Activated CD8-positive, alpha-beta memory T cell treated with anti-CD3 and anti-CD28 coated beads for 1 hour (primary cell): ENCODE data around the gene NEURL1B.
A peak's percentile ranks its signal among the peaks of the same experiment; 100 is the strongest.
"Not testable (repeated sequence)": the region's sequence is repeated elsewhere in the genome, so short reads cannot be mapped to it uniquely, and the experiment has no call there.

ENCODE experiments used
- DNase-seq, 2 donors: peaks; one replicate each; pipeline ENCODE4 v3.0.0-alpha.2; 2020; ENCODE audit warnings: low read depth in 1 of 2; ENCODE audit errors: extremely low read depth in 1 of 2

The NEURL1B gene

DNA sequence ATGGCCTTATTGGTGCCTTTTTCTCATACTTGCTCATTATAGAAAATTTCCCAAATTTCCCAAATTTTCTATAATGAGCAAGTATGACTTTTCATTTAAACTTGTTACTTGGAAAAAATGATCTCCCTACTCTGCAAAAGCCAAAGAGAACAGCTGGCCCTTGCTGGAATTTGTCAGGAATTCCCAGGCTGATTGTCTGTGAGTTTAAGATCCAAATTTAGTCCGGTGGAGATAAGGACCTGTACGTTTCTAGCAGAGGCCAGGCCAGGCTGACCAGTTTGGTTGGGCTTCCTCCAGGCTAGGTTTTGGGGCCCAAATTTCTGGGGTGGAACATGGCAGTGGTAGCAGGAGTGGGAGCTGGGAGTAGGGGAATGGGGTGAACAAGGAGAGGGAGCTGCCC lies 51.9 kb downstream of the NEURL1B start:
- no peak for DNase-seq

DNA sequence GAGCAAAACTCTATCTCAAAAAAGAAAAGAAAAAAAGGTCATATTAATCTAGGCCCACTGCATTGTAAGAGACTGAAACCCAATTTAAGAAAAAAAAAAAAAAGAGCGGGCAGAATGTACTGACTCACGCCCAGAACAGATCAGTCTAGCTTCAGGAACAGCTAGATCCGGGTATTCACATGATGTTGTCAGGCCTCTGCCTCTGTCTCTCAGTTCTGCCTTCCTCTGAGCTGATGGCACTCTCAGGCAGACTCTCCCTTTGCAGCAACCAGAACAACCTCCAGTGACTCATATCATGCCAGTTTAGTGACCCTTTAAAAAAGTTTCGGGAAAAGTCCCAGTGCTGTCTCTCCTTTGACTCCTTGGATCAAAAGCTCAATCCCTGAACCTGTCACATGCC lies 53.0 kb downstream of the NEURL1B start:
- DNase-seq, result no peak

DNA sequence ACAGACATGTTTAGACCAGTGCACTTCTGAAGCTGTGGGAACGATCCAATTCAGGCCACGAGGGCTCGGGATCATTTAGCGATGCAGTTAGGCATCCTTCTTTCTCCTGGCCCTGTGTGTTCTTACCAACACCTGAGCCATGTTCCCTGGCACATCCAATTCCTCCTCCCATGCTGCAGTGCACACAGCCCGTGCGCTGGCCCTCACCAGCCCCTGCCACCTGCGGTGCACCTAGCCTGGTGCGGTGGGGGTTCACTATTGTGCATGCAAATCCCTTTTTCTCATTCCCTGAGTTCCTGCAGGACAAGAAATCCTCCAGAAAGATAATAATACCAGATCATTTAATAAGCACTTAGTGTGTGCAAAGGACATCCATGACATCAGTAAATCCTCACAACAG lies 53.5 kb downstream of the NEURL1B start:
- no peak for DNase-seq

DNA sequence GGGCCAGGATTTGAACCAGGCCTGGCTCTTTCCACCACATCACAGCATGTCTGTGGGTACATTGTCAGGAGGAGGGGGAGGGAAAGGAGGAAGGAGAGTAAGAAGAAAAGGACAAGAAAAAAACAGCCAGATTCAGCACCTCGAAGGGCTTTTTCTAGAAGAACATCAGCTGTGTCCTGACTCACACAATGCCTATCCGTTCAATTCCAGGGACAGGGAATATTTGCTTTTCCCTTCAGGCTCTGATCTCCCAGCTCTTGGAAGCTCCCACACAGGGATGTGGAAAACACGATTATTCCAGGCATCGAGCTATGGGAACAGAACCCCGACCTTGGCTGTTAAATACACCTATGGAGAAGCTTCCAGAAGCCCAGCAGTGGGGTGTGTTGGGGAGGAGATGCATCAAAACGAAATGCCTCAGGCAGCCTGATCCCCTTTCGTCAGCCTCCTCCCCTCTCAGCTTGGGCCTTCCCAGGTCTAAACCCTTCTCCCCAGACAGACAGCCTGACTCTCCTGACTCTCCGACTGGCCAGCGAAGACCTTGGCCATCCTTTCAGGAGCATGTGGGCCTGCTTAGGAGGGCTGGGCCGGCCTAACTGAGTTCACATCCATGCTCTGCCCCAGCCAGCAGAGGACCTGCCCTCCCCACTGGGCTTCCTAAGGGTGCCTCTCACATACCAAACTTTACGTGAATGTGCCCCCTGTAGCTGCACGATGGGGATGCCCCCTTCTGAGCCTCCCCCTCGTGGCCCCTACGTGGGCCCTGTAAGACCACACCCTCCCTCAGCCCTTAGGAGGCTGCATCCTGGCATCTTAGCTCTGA lies 54.4 kb downstream of the NEURL1B start:
- DNase-seq, result no peak

DNA sequence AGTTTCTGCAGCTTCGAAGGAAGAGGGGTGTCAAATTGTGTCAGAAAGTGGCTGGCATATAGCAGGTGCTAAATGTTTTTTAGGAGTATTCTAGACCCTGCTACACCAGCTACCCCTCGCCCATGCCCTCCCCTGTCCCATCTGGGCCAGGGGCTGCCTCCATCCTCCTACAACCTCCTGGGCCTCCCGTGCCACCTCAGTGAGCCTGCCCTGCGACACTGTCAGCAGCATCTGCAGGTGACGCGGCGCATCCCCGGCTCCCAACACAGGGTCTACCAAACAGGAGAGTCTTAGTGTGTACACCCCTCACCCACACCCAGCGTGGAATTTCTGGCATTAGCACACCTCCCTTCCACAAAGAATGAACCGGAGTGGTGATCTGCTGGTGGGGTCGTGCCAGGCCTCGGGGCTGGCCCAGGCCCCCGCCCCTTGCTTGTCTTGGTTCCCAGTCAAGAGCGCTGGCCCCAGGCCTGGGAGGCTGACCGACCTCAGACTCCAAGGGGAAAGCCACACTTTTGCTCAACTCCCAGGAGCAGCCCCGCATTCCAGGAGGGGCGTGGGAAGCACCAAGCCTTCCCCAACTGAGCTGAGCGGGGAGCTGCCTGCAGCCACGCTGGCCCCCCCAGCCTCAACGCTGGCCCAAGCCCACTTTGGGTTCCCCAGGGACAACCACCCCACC lies 55.2 kb downstream of the NEURL1B start:
- no peak for DNase-seq

DNA sequence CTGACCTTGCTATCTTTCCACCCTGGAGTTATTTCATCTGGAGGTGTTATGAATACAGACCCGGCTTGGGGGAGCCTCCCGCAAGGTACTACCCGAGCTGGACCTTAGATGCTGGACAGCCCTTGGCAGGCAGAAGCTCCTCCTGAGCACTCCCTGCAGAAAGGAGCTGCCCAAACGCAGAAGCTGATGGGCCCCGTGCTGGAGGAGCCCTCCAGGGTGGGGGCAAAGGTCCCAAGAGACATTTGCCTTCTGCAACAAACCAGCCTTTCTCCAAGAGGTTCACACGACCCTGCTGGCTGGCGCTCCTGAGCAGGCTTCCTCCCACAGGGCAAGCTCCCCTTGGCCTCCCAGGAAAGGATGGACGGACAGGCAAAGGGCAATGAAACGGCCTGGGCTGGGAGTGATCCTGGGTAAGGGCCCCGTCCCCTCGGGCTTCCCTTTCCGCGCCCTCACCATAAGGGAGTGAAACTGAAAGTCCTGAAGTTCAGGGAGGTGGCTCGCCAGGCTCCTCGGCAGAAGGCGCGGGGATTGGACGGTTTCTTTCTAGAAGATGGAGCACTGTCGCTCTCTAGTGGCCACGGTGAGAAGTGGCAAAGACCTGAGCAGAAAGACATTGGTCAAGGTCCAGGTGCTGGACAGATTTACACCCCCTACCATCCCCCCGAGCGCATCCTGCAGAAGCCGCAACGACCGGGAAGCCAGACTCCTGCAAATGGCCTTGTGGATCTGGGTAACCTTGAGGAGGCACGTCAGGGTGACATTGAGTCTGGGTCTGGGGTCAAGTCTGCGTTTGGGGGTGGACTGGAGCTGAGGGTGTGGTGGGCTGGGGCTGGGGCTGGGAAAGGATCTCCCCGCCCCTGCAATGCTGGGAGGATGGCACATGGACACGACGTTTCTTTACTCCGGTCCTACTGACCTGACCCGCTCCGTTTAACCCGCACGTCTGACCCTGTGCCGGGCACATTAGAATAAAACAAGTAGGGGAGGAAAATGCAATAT lies 56.4 kb downstream of the NEURL1B start:
- peak; percentile 65 to 66 for DNase-seq

DNA sequence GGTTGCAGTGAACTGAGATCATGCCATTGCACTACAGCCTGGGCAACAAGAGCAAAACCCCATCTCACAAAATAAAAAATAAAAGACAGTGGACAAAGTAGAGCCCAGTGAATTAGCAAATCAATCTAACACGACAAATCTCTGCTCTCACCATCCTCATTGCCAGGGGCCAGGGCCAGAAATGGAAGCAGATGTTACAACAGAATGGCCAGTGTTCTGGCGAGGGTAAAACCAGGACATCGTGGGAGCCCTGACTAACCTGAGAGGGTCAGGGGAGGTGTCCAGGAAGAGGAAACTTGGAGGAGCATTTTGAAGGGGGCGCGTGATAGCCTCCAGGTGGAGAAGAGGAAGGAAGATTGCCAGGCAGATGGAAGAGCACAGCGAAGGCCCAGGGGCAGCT lies 58.4 kb downstream of the NEURL1B start:
- no peak for DNase-seq

DNA sequence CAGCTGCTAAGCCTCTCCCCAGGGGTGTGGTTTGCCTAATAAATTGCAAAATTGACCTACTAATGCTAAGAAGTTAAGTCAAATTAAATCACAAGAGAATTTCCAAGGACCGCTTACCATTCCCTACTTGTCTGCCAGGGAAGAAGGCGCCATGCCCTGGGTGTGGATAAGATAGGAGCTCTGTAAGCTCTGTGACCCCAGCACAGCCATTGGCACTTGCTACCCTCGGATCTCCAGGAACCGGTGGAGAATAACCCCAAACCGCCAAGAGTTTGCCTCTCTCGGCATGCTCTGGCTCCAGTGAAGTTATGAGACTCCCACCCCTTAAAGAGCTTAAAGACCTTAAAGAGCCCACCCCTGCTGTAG lies 58.9 kb downstream of the NEURL1B start:
- no peak for DNase-seq

DNA sequence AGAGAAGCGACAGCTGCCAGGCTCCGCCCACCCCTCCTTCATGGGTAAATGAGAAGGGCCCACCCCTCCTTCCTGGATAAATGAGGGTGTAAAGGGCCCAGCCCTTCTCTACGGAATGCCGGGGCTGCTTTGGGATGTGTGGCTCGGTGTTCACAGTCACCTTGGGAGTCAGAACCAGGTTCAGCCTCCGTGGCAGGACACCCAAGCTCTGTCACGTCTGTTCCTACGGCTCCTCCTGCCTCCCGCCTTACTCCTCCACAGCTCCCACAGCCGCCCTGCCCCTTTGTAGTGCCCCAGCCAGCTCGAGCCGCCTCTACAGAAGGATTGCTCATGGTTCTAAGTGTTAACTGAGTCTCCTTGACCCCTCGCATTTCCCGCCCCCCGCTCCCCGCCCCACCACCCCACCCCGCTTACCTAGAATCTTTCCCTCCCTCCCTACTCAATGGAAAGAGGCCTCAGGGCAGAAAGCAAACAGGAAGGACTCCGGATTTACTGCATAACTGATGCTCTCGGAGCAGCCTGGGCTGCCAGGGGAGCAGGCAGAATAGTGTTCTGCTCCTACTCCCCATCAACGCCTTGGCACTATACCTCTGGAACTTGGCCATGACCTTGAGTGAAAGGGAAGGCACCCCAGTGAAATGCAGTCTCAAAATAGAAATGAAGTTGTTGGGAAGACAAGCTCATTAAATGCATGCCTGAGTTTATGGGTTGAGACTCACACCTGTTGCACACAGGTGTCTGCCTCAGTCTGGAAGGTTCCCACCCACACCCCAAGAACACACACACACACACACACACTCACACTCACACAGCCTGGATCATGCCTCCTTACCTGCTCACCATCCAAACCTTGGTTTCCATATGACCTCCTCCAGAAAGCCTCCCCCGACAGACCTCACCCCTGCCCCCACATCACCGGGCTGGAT lies 59.6 kb downstream of the NEURL1B start:
- DNase-seq, result no peak

DNA sequence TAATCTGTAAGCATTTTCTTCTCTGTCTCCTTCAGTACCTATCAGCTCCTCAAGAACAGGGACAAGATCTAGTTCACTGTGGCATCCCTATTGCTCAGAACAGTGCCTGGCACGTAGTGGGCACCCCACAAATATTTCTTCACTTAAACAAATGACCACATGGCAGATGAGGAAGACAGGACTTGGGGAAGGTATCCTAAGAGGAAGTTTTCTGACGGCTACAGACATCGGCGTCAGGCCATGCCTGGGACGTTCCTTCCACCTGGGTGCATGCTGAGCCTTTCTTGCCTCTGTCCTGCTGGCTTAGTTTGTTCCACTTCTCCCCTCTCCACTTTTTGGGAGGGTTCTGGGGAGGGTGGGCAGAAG lies 60.2 kb downstream of the NEURL1B start:
- no peak for DNase-seq

DNA sequence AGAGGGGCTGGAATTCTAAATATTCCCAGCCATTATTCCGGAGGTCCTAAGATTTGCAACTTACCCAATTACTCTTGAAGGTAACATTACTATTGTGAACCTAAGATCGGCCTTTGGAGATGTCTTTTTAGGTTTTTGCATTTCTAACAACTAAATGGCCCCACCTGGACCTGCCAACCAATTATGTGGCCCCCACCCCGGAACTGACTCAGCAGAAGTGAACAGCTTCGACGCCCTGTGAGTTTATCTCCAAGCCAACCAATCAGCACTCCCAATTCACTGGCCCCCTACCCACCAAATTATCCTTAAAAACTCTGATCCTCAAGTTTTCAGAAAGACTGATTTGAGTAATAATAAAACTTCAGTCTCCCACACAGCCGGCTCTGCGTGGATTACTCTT lies 62.9 kb downstream of the NEURL1B start:
- no peak for DNase-seq

DNA sequence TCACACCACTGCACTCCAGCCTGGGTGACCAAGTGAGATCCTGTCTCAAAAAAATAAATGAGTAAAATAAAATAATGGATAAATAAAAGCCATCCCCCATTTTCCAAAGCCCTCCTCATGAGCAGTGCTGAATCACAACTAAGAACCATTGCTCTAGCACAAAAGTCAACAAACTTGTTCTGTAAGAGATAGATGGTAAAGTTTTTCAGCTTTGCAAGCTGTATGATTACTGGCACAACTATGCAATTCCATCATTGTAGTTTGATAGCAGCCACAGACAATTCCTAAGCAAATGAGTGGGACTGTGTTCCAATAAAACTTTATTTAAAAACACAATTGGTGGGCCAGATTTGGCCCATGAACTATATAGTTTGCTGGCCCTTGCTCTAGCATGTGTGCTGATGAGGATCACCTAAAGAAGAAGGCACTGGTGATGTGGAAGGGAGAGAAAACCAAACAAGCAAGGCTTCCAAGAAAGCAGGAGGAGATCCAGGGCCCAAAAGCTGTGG lies 64.6 kb downstream of the NEURL1B start:
- no peak for DNase-seq

DNA sequence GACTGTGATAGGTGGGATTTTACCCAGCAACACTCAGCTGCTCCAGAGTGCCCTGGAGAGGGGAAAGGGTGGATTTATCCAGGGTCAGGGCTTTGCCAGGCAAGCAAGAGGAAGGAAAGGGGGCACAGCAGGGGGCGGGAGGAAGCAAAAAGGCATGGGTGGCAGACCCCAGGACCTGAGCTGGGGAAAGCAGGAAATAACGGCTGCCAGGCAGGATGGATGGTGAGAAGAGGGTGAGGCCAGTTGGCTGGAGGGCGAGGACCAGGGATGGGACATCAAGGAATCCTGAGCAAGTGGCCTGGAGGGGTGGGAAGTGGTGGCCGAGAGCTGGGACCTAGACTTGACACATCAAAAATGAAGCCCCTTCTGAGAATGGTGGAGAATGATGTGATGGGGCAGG lies 65.7 kb downstream of the NEURL1B start:
- DNase-seq, result no peak

DNA sequence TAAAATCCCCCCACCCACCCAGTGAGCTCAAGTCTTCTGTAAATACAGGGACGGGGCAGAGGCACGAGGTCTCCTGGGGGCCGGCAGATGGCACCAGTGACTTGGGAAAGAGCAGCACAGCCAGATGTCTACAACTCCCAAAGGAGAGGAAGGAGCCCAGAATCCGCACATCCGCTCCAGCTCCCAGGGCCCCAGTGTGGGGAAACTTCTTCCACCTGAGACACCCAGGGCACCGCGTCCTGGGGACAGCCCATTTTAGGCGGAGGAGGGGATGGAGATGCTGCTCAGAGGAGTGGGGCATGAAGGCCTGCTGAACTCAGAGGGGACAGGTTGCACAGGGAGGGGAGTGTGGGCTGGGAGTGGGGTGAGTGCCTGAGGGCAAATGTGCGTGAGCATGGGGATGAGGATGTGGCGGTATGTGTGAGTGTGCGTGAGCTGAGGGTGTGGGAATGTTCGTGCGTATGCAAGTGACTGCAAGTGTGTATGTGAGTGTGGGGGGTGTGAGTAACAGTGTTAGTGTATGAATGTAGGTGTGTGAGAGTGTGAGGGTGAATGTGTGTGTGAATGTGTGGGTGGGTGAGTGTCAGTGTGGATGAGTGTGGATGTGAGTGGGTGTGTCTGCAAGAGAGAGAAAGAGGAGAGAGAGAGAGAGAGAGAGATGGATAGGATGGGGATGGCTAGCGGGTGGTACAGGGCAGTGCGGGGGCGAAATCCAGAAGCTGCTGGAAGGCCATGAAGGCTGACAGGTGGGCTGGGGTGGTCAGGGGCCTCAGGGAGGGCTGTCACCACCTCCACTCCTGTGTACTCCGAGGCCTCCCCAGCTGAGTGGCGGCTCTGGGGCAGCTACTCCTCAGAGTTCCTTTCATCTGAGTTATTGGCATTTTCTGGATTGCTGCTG lies 66.5 kb downstream of the NEURL1B start:
- no peak for DNase-seq

DNA sequence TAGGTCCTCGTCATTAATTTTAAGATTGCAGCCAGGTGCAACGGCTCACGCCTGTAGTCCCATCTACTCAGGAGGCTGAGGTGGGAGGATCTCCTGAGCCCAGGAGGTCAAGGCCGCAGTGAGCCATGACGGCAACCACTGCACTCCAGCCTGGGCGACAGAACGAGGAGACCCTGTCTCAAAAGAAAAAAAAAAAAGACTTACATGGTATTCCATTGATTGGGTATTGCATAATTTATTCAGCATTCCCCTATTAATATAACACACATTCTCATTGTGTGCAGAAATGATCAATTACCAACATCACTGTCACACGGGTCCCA lies 67.1 kb downstream of the NEURL1B start:
- DNase-seq, result no peak

DNA sequence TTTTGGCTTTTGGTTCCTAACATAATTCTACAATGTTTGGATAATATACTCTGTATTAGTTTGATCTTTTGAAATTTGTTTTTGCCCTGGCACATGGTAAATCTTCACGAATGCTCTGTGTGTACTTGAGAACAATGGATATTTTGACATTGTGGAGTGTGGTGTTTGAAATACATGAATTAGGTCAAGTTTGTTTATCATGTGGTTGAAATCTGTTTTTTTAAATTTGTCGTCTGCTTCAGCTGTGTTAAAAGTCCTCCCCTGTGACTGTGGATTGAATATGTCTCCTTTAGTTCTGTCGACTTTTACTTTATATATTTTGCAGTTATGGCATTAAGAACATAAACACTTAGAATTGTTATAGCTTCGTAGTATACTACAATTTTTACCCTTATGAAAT lies 69.6 kb downstream of the NEURL1B start:
- no peak for DNase-seq

DNA sequence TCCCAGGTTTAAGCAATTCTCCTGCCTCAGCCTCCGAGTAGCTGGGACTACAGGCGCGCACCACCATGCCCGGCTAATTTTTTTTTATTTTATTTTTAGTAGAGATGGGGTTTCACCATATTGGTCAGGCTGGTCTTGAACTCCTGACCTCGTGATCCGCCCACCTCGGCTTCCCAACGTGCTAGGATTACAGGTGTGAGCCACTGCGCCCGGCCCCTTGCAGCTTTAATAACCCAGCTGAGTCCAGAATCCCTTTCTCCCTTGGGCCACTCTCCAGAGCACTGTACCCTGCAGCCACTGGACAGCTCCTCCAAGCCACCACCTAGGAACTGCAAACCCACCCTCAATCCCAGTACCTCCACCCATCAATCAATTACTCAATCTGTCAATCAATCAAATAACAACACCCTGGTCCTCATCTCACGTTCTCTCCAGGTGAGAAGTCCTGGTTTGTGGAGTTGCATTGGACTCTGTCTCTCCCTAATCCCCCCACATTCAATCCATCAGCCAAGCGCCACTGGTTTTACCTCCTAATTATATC lies 70.3 kb downstream of the NEURL1B start:
- DNase-seq, result not testable (repeated sequence)

DNA sequence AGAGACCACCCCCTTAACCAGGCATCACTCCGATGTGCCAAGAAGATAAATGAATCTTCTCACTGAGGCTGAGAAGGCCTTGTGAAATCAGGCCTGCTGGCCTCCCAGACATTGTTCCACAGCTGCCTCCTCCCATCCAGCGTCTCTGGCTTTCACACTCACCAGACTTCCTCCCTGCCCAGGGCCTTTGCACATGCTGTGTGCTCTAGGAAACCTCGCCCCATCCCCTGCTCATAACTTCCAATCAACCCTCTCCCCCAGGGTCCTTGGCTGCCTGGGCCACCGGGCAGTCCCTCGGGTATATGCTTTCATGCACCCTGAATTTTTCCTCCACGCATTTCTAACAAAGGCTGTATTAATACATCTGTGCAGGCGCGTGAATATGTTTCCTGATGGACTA lies 71.5 kb downstream of the NEURL1B start:
- DNase-seq, result no peak
